GM20000 (cell line): ENCODE results near the gene LRIT2.

Source experiments
- DNase-seq: peaks from one replicate; pipeline ENCODE4 v3.0.0; 2012; ENCODE audit warnings: low spot score
- TF ChIP-seq, protein P1 (sequence below): IDR thresholded peaks from 2 replicates; pipeline ENCODE4 v1.5.1; 2012; ENCODE audit warnings: mild to moderate bottlenecking, control low read depth; ENCODE audit errors: extremely low read depth, missing control alignments

LRIT2 gene

GRCh38 chr10:84254552-84255478 is 29.5 kb upstream of the LRIT2 start:
- no peak for DNase-seq
- TF ChIP-seq, protein P1, sequence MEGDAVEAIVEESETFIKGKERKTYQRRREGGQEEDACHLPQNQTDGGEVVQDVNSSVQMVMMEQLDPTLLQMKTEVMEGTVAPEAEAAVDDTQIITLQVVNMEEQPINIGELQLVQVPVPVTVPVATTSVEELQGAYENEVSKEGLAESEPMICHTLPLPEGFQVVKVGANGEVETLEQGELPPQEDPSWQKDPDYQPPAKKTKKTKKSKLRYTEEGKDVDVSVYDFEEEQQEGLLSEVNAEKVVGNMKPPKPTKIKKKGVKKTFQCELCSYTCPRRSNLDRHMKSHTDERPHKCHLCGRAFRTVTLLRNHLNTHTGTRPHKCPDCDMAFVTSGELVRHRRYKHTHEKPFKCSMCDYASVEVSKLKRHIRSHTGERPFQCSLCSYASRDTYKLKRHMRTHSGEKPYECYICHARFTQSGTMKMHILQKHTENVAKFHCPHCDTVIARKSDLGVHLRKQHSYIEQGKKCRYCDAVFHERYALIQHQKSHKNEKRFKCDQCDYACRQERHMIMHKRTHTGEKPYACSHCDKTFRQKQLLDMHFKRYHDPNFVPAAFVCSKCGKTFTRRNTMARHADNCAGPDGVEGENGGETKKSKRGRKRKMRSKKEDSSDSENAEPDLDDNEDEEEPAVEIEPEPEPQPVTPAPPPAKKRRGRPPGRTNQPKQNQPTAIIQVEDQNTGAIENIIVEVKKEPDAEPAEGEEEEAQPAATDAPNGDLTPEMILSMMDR = no peak

DNA sequence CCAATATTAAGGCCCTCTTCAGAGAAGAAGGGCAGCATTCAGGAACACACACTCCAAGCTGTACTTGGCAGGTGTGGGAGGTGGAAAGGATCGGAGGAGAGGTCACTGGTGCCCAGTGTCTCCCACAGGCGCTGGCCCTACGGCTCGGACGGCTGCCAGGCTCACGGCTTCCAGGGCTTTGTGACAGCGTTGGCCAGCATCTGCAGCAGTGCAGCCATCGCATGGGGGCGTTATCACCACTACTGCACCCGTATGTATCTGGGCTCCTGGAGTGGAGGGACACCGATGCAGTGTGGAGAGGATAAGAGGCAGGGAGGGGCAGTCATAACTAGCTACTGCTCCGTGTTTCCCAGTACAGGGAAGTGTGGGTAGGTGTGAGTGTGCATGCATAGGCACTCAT is 23.4 kb upstream of the LRIT2 start:
- DNase-seq = no peak
- TF ChIP-seq, protein P1 = no peak

DNA sequence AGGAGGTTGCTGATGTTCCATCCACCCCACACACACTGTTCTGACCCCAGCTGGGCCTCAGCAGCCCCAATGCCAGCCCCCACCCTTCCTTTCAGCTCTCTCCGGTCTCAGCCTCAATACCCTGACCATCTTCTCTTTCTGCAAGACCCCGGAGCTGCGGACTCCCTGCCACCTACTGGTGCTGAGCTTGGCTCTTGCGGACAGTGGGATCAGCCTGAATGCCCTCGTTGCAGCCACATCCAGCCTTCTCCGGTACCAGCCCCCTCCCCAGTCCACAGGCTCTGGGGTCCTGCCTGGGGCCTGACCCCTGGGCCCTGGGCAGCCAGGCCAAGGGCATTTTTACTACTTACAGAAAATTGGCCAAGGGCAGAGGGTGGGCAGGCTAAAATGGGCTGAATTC is 22.2 kb upstream of the LRIT2 start:
- DNase-seq = no peak
- TF ChIP-seq, protein P1 = no peak

DNA sequence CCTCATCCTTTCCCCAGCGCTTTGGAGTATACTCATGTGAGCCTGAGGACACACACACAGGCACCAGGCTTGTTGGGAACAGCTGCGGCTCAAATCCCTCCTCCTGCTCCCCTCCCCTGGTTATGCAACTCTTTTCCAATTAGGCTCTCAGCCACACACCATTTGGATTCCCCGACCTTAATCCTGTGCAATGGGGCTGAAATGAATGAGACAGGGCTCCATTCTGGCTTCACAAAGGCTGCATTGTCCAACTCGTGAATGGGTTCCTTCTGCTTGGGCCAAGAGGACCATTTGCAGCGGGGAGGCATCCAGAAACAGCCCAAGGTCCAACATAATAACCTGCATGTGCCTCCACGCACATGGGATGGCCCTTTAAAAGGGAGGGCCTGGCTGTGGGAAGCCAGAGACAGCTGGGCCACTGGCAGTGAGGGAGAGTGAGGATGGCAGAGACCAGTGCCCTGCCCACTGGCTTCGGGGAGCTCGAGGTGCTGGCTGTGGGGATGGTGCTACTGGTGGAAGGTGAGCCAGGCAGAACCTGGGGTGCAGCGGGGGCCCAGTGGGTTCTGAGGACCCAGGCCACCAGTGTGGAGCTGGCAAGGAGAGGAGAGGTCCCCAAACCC is 19.4 kb upstream of the LRIT2 start, which contains the start of gene RGR:
RGR (plus strand) TSS at position 403 of the 620 bp plus-strand sequence; CDS start at position 441, 38 bp downstream.
- no peak for DNase-seq
- TF ChIP-seq, protein P1 = no peak

GRCh38 chr10:84243759-84244158 is 18.4 kb upstream of the LRIT2 start:
- no peak for DNase-seq
- TF ChIP-seq, protein P1 = no peak

- no peak for DNase-seq
Observed at GRCh38 chr10:84241185-84241790, 15.9 kb upstream of the LRIT2 start, which contains the start of gene LRIT1. TSS of gene LRIT1 (minus strand) at chr10:84241546. CDS start at chr10:84241439, 107 bp downstream.

More at GRCh38 chr10:84241185-84241790, 15.9 kb upstream of the LRIT2 start, which contains the start of gene LRIT1:
- TF ChIP-seq, protein P1 = no peak
